Brain microvascular endothelial cell (primary cell): ENCODE measurements around the gene NACC1.

Experiments
- DNase-seq: peaks from one replicate; pipeline ENCODE4 v3.0.0-alpha.2; 2020
- H3K27ac ChIP-seq: fragments of 250-450 bp; sonication (Bioruptor Pico); 2 replicates; pipeline ENCODE4 v1.5.1; 2020; ENCODE audit warnings: mild to moderate bottlenecking, moderate library complexity
- H3K27me3 ChIP-seq: fragments of 250-450 bp; sonication (Bioruptor Pico); replicated peaks from 2 replicates; pipeline ENCODE4 v1.5.1; 2020; ENCODE audit warnings: mild to moderate bottlenecking
- H3K36me3 ChIP-seq: fragments of 250-450 bp; sonication (Bioruptor Pico); replicated peaks from 2 replicates; pipeline ENCODE4 v1.5.1; 2020; ENCODE audit warnings: mild to moderate bottlenecking
- H3K4me3 ChIP-seq: 2 replicates; pipeline ENCODE4 v1.5.1; 2011; ENCODE audit warnings: low read depth, mild to moderate bottlenecking, control low read depth, low read length, moderate library complexity
- in situ Hi-C: cut with HindIII; loops from 2 replicates; pipeline ENCODE4 v1.10.0; 2017; ENCODE audit warnings: low sequenced_read_pairs, low pct_ligation_motif_present
- TF ChIP-seq, protein P1 (sequence below): IDR thresholded peaks from 2 replicates; pipeline ENCODE4 v1.5.1; 2011; ENCODE audit warnings: low read depth, mild to moderate bottlenecking, moderate library complexity, low read length, control low read depth, inconsistent platforms; ENCODE audit errors: missing control alignments

Gene NACC1

GRCh38 chr19:13115936-13116281 is 2.2 kb upstream of the NACC1 start:
- Histone ChIP-seq H3K4me3 (peak overlapping the region; percentile 98), H3K36me3 (peaks cover 18% of the 10 kb centered on the region), H3K27me3 (no peaks in the 10 kb centered on the region), H3K27ac (peak overlapping the region; percentile 73)
- TF ChIP-seq, protein P1, sequence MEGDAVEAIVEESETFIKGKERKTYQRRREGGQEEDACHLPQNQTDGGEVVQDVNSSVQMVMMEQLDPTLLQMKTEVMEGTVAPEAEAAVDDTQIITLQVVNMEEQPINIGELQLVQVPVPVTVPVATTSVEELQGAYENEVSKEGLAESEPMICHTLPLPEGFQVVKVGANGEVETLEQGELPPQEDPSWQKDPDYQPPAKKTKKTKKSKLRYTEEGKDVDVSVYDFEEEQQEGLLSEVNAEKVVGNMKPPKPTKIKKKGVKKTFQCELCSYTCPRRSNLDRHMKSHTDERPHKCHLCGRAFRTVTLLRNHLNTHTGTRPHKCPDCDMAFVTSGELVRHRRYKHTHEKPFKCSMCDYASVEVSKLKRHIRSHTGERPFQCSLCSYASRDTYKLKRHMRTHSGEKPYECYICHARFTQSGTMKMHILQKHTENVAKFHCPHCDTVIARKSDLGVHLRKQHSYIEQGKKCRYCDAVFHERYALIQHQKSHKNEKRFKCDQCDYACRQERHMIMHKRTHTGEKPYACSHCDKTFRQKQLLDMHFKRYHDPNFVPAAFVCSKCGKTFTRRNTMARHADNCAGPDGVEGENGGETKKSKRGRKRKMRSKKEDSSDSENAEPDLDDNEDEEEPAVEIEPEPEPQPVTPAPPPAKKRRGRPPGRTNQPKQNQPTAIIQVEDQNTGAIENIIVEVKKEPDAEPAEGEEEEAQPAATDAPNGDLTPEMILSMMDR, result no peak
- DNase-seq, result no peak
- in situ Hi-C loops, result no loop called here

- DNase-seq, result peak; percentile 97
- Histone ChIP-seq H3K36me3 (peaks cover 18% of the 10 kb centered on the region), H3K27me3 (no peaks in the 10 kb centered on the region), H3K4me3 (peak within 1 kb of the TSS; percentile 98), H3K27ac (peak within 1 kb of the TSS; percentile 73)
- TF ChIP-seq, protein P1, result no peak
- in situ Hi-C loops, result no loop called here
These were observed 1.5 kb upstream of the NACC1 start, which contains the start of gene TRMT1 for GRCh38 chr19:13116282-13117175. TRMT1 (minus strand) TSS chr19:13116740; CDS start chr19:13116399, 341 bp downstream.

GRCh38 chr19:13117176-13117771 is 790 bp upstream of the NACC1 start:
- Histone ChIP-seq H3K36me3 (peaks cover 24% of the 10 kb centered on the region), H3K27me3 (no peaks in the 10 kb centered on the region), H3K27ac (peak overlapping the region; percentile 73), H3K4me3 (peak overlapping the region; percentile 98)
- DNase-seq, result no peak
- in situ Hi-C loops, result no loop called here
- TF ChIP-seq, protein P1, result no peak

- in situ Hi-C loops, result no loop called here
- H3K27ac ChIP-seq, result peak overlapping the region; percentile 90
- H3K27me3 ChIP-seq, result no peaks in the 10 kb centered on the region
- H3K36me3 ChIP-seq, result peaks cover 12% of the 10 kb centered on the region
- DNase-seq, result no peak
- TF ChIP-seq, protein P1, result no peak
- H3K4me3 ChIP-seq, result peak overlapping the region; percentile 90
These were observed 545 bp downstream of the NACC1 start for GRCh38 chr19:13118424-13119193.

DNA sequence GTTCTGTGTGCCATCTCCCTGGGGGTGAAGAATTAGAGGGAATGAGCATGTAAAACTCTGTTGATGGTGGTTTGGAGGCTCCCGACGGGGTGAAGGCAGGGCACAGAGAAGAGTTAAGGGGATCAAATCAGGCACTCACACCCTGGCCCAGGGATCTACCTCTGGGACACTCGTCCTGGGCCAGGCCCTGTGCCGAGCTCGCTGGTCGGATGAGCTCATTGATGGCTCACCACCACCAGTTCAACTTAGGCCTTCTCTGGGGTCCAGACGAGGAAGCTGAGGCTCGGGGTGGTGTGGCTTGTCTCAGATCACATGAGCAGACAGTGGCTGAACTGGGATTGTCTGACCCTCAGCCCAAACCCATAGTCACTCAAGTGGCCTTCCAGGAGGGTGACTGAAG is 1.6 kb downstream of the NACC1 start:
- DNase-seq, result no peak
- H3K4me3 ChIP-seq, result peak overlapping the region; percentile 90
- in situ Hi-C loops, result no loop called here

More for the DNA sequence above, 1.6 kb downstream of the NACC1 start:
- Histone ChIP-seq H3K36me3 (peaks cover 7% of the 10 kb centered on the region), H3K27ac (peak overlapping the region; percentile 90), H3K27me3 (no peaks in the 10 kb centered on the region)
- TF ChIP-seq, protein P1, result no peak
